GM18951 (cell line): ENCODE results near the gene KRTAP10-4.
"Not testable (repeated sequence)": the region's sequence is repeated elsewhere in the genome, so short reads cannot be mapped to it uniquely, and the experiment has no call there.

Experiments used
- POLR2A ChIP-seq: IDR thresholded peaks from 4 replicates; pipeline ENCODE4 v1.6.1; 2011; ENCODE audit warnings: mild to moderate bottlenecking; ENCODE audit not compliant: insufficient read length, insufficient read depth; ENCODE audit errors: extremely low read depth
- in situ Hi-C: fragments of 300-500 bp; cut with MboI; formaldehyde crosslinking; loops from one replicate; pipeline ENCODE4 v1.12.0; 2022; ENCODE audit warnings: low sequenced_read_pairs, mixed read lengths, inconsistent platforms; ENCODE audit not compliant: unreplicated experiment

Gene KRTAP10-4

GRCh38 chr21:44539991-44540666, 33.4 kb upstream of the KRTAP10-4 start, which contains the start of gene KRTAP10-1:
KRTAP10-1 (minus strand) TSS chr21:44540195; CDS start chr21:44540150, 45 bp downstream.
- TF ChIP-seq POLR2A = no peak

GRCh38 chr21:44540741-44541288, 32.7 kb upstream of the KRTAP10-4 start:
- no peak for TF ChIP-seq POLR2A
- in situ Hi-C loops = no loop called here

More at GRCh38 chr21:44539991-44540666, 33.4 kb upstream of the KRTAP10-4 start, which contains the start of gene KRTAP10-1:
- in situ Hi-C loops = no loop called here

- in situ Hi-C loops = no loop called here
- TF ChIP-seq POLR2A = no peak
These were observed 30.8 kb upstream of the KRTAP10-4 start for GRCh38 chr21:44542716-44543115.

GRCh38 chr21:44544566-44544965, 29.0 kb upstream of the KRTAP10-4 start:
- in situ Hi-C loops = no loop called here

GRCh38 chr21:44547656-44548331, 25.7 kb upstream of the KRTAP10-4 start:
- in situ Hi-C loops = no loop called here
- no peak for TF ChIP-seq POLR2A

More at GRCh38 chr21:44544566-44544965, 29.0 kb upstream of the KRTAP10-4 start:
- no peak for TF ChIP-seq POLR2A

DNA sequence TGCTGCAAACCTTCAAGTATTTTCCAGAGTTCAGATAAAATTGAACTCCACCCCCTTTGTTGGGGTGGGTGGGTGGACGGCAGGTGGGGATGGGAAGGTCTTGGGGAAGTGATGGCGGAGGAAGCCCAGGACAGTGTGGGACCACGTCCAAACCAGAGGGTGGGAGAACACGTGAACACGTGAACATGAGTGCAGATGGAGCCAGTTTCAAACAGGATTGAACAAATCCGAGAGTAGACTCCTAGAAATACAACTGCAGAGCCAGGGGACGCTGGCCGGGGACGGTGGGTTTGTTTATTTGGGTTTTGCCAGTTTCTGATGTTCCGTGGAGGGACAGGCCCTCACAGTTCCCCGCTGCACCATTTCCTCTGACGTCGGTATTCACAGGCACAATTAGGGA, 25.1 kb upstream of the KRTAP10-4 start:
- no peak for TF ChIP-seq POLR2A
- in situ Hi-C loops = no loop called here

DNA sequence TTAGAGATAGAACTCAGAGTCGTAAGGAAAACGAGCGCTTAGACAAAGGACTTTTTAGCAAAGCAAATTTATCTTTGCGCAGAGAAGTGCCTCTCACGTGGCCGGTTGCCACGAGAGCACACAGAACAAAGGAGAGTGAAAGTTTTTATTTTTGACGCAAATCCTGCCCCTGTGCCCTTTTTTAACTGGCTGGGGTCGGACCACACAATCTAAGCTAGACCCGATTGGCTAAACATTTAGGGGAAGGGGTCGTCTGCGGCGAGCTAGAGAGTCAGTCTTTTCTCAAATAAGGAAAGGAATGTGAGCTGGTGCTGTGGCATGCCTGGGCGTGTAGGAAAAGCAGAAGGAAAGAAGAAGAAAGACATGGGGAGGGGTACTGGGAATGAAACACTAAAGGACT, 24.6 kb upstream of the KRTAP10-4 start:
- in situ Hi-C loops = no loop called here
- TF ChIP-seq POLR2A = no peak

DNA sequence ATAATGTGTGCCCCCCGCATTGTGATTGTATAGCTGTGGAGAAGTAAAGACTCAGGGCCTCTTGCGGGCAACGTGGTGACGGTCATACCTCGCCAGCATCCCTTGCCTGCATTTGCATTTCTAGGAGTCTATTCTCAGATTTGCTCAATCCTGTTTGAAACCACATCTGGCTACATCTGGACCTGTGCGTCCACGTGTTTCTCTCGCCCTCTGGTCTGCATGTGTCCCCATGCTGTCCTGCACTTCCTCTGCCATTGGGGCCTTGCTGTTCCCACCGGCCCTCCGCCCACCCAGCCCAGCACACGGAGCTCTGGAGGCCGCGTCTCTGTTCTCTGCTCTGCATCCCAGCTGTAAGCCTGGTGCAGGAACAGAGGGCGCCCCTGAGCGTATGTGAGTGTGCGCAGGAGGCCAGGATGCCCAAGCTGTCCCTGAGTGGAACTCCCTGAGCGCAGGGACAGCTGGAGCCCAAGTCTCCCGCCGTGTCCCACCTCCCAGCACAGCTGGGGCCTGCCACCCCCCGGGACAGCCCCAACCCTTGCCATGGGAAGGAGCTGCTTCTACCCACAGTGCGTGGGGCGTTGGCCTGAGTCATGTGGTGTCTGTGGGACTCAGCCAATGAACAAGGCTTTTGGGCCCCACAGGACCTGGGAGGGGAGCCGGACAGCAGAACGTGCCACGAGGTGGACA, 23.9 kb upstream of the KRTAP10-4 start:
- no peak for TF ChIP-seq POLR2A
- in situ Hi-C loops = no loop called here

DNA sequence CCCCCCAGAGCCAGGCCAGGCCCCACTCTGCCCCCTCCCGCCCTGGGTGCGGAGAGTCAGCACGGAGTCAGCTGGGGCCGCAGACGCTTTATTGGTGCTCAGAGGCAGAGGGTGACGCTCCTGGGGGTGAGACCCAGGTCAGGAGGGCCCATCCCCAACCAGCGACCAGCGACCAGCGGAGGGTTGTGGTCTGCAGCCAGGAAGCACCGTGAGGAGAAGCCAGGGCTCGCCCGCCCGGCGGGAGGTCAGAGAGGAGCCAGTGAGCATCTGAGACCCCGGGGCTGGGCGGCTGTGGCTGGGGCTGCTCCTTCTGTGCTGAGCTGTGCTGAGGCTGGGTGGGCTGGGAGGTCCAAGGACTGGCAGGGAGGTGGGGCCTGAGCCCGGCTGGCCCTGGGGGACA, 23.2 kb upstream of the KRTAP10-4 start:
- in situ Hi-C loops = not testable (repeated sequence)

DNA sequence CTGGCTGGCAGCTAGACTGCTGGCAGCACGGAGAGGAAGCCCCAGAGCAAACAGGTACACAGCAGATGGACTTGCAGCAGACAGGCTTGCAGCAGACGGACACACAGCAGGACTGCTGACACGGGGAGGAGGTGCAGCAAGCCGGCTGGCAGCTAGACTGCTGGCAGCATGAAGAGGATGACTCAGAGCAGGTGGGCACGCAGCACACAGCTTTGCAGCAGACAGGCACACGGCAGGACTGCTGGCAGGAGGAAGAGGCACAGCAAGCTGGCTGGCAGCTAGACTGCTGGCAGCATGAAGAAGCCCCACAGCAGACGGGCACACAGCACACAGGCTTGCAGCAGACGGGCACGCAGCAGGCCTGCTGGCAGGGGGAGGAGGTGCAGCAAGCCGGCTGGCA, 22.7 kb upstream of the KRTAP10-4 start:
- no peak for TF ChIP-seq POLR2A
- in situ Hi-C loops = no loop called here

DNA sequence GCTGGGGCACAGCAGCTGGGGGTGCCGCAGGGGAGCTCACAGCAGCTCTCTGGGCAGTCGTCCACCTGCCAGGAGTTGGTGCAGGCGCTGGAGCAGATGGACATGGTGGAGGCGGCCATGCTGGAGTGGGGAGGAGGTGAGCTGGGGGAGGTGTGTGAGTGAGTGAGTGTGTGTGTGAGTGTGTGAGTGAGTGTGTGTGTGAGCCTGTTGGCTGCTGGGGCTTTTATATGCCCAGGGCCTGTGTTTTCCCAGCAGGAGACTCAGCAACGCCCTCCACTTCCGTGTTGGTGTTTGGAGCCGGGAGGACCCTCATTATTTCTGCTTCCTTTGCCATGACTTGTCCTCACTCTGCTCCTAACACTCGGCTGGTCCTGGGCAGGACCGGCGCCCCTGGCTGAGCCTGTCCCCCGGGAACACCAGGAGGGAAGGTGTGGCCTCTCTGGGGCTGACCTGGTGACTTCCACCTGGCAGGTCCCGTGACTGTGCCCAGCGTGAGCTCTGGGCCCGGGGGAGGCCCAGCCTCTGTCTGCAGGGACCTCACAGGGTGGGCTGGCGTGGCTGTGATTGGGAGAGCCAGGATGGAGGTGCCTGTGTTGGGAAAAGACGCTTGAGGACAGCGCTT, 22.1 kb upstream of the KRTAP10-4 start, which contains the start of gene KRTAP10-2:
Gene KRTAP10-2, minus strand, starts transcription at position 166 of the 622 bp plus-strand sequence. Its CDS starts 47 bp downstream, at position 119.
- no peak for TF ChIP-seq POLR2A
- in situ Hi-C loops = no loop called here

- in situ Hi-C loops = no loop called here
These were observed 21.4 kb upstream of the KRTAP10-4 start for GRCh38 chr21:44552136-44552535.

DNA sequence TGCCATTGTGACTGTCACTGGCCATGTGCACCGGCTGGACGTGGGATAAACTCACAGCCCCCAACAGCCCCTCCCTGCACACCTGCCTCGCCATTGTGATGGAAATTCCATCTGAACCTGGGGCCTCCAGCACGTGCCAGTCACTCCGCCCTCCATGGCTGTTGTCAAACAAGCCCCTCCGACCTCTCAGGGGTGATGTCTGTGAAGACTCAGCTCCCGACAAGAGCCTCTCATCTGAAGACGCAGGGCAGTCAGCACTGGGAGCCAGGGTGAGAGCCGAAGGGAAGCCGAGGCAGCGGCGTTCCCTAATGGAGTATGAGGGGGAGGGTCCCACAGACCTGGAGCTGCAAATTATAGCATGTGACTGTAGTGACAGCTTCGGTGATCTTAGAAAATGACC, 20.8 kb upstream of the KRTAP10-4 start:
- TF ChIP-seq POLR2A = no peak
- in situ Hi-C loops = no loop called here

More at GRCh38 chr21:44552136-44552535, 21.4 kb upstream of the KRTAP10-4 start:
- no peak for TF ChIP-seq POLR2A
